Esophagus muscularis mucosa (tissue), 3 donors: Measurements from ENCODE around the gene FADS1.

Experiments used
- CTCF ChIP-seq, 3 experiments: fragments of 200-600 bp in 2 of 3; fragments of 450-650 bp in 1 of 3; sonication (generic) in 2 of 3; IDR thresholded peaks; one replicate each; pipeline ENCODE4 v1.5.1; 2017 to 2019; ENCODE audit warnings: antibody characterized with exemption in 3 of 3, mild to moderate bottlenecking in 2 of 3, moderate library complexity in 1 of 3
- EP300 ChIP-seq: sonication (generic); formaldehyde crosslinking; IDR thresholded peaks from one replicate; pipeline ENCODE4 v1.6.1; 2017; ENCODE audit warnings: antibody characterized with exemption

GRCh38 chr11:61750631-61751273 is 66.1 kb downstream of the FADS1 start:
- TF ChIP-seq CTCF (IDR thresholded peaks at IDR 0.05) (no peak), EP300 (no peak)
